Nephron (organoid): ENCODE results near the gene MYO7B.

Source experiments
- H3K27ac Mint-ChIP-seq, 3 experiments: 2 replicates each; pipeline ENCODE4 v1.8.0; 2020; ENCODE audit warnings: mixed read lengths in 3 of 3, mild to moderate bottlenecking in 2 of 3, moderate library complexity in 1 of 3
- H3K27me3 Mint-ChIP-seq: 2 replicates; pipeline ENCODE4 v1.8.0; 2021; ENCODE audit warnings: low read depth, mild to moderate bottlenecking, moderate library complexity, mixed read lengths
- H3K36me3 Mint-ChIP-seq: 2 replicates; pipeline ENCODE4 v1.8.0; 2020; ENCODE audit warnings: low read depth, mixed read lengths
- H3K4me1 Mint-ChIP-seq: 2 replicates; pipeline ENCODE4 v1.8.0; 2020; ENCODE audit warnings: mixed read lengths
- H3K4me3 Mint-ChIP-seq, 3 experiments: 2 replicates each; pipeline ENCODE4 v1.8.0; 2020; ENCODE audit warnings: mild to moderate bottlenecking in 3 of 3, mixed read lengths in 3 of 3, moderate library complexity in 2 of 3
- H3K9me3 Mint-ChIP-seq: 2 replicates; pipeline ENCODE4 v1.8.0; 2020; ENCODE audit warnings: mixed read lengths
- TF ChIP-seq, protein P1 (sequence below), 3 experiments: fragments of 200-600 bp; sonication (generic); IDR thresholded peaks; one replicate each; pipeline ENCODE4 v1.5.0; 2021; ENCODE audit warnings: antibody characterized with exemption in 3 of 3; ENCODE audit not compliant: unreplicated experiment in 3 of 3

MYO7B gene

GRCh38 chr2:127577503-127577902 is 42.0 kb downstream of the MYO7B start:
- TF ChIP-seq, protein P1, sequence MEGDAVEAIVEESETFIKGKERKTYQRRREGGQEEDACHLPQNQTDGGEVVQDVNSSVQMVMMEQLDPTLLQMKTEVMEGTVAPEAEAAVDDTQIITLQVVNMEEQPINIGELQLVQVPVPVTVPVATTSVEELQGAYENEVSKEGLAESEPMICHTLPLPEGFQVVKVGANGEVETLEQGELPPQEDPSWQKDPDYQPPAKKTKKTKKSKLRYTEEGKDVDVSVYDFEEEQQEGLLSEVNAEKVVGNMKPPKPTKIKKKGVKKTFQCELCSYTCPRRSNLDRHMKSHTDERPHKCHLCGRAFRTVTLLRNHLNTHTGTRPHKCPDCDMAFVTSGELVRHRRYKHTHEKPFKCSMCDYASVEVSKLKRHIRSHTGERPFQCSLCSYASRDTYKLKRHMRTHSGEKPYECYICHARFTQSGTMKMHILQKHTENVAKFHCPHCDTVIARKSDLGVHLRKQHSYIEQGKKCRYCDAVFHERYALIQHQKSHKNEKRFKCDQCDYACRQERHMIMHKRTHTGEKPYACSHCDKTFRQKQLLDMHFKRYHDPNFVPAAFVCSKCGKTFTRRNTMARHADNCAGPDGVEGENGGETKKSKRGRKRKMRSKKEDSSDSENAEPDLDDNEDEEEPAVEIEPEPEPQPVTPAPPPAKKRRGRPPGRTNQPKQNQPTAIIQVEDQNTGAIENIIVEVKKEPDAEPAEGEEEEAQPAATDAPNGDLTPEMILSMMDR (IDR thresholded peaks at IDR 0.05; ENCODE audit: unreplicated experiment in 3 of 3): no peak
- Mint-ChIP-seq H3K4me1 (peaks cover 12% of the 10 kb centered on the region), H3K27me3 (no peaks in the 10 kb centered on the region), H3K36me3 (no peaks in the 10 kb centered on the region), H3K4me3 (no peak overlapping the region), H3K27ac (no peak overlapping the region), H3K9me3 (no peaks in the 10 kb centered on the region)

DNA sequence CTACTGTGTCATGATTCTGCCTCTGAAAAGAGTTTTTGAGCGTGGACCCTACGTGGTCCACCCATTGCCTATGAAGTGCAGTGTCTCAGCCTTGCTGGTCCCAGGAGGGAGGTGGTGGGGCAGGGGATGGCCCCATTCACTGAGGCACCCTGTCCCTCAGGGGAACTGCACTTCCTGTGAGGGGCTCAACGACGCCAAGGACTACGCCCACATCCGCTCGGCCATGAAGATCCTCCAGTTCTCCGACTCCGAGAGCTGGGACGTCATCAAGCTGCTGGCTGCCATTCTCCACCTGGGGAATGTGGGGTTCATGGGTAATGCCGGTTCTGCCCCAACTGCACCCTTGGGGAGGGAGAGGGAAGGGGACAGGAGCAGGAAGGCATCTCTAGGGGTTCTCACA is 42.5 kb downstream of the MYO7B start:
- no peak overlapping the region for H3K27ac Mint-ChIP-seq

GRCh38 chr2:127578411-127578810 is 42.9 kb downstream of the MYO7B start:
- H3K9me3 Mint-ChIP-seq: no peaks in the 10 kb centered on the region

More for the DNA sequence above, 42.5 kb downstream of the MYO7B start:
- Mint-ChIP-seq H3K36me3 (no peaks in the 10 kb centered on the region), H3K27me3 (no peaks in the 10 kb centered on the region), H3K4me3 (no peak overlapping the region), H3K4me1 (peaks cover 10% of the 10 kb centered on the region), H3K9me3 (no peaks in the 10 kb centered on the region)
- TF ChIP-seq, protein P1 (IDR thresholded peaks at IDR 0.05; ENCODE audit: unreplicated experiment in 3 of 3): no peak

DNA sequence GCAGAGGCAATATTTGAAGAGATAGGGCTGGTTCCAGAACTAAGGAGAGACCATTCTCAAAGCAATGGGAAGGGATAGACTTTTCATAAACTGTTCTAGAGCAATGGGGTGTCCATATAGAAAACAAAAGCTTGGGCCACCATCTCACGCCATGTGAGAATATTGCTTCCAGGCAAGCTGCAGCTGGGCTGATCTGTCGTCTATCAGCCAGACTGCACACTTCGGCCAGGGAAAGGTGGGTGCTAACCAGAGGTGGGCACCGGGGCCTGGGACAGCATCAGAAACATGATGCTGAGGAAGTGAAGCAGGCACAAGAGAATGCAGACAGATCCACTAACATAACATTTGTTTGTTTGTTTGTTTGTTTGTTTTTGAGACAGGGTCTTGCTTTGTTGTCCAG is 43.7 kb downstream of the MYO7B start:
- Mint-ChIP-seq H3K36me3 (no peaks in the 10 kb centered on the region), H3K27ac (no peak overlapping the region), H3K4me3 (no peak overlapping the region)

More at GRCh38 chr2:127578411-127578810, 42.9 kb downstream of the MYO7B start:
- Mint-ChIP-seq H3K27ac (no peak overlapping the region), H3K4me1 (peaks cover 10% of the 10 kb centered on the region), H3K36me3 (no peaks in the 10 kb centered on the region), H3K4me3 (no peak overlapping the region), H3K27me3 (no peaks in the 10 kb centered on the region)
- TF ChIP-seq, protein P1 (IDR thresholded peaks at IDR 0.05; ENCODE audit: unreplicated experiment in 3 of 3): no peak

GRCh38 chr2:127580167-127581049 is 44.9 kb downstream of the MYO7B start:
- H3K4me1 Mint-ChIP-seq: peaks cover 6% of the 10 kb centered on the region
- H3K27ac Mint-ChIP-seq: no peak overlapping the region
- H3K27me3 Mint-ChIP-seq: no peaks in the 10 kb centered on the region
- no peaks in the 10 kb centered on the region for H3K9me3 Mint-ChIP-seq
- no peak overlapping the region for H3K4me3 Mint-ChIP-seq
- H3K36me3 Mint-ChIP-seq: no peaks in the 10 kb centered on the region
- TF ChIP-seq, protein P1 (IDR thresholded peaks at IDR 0.05; ENCODE audit: unreplicated experiment in 3 of 3): no peak

More for the DNA sequence above, 43.7 kb downstream of the MYO7B start:
- Mint-ChIP-seq H3K9me3 (no peaks in the 10 kb centered on the region), H3K27me3 (no peaks in the 10 kb centered on the region), H3K4me1 (peaks cover 10% of the 10 kb centered on the region)
- TF ChIP-seq, protein P1 (IDR thresholded peaks at IDR 0.05; ENCODE audit: unreplicated experiment in 3 of 3): no peak

GRCh38 chr2:127581050-127581345 is 45.5 kb downstream of the MYO7B start:
- H3K4me1 Mint-ChIP-seq: peaks cover 5% of the 10 kb centered on the region
- peaks cover 1% of the 10 kb centered on the region for H3K27me3 Mint-ChIP-seq
- no peaks in the 10 kb centered on the region for H3K36me3 Mint-ChIP-seq
- no peaks in the 10 kb centered on the region for H3K9me3 Mint-ChIP-seq
- TF ChIP-seq, protein P1 (IDR thresholded peaks at IDR 0.05; ENCODE audit: unreplicated experiment in 3 of 3): no peak
- no peak overlapping the region for H3K4me3 Mint-ChIP-seq
- H3K27ac Mint-ChIP-seq: no peak overlapping the region
